Measurements from ENCODE around the gene ANKK1.

DNA sequence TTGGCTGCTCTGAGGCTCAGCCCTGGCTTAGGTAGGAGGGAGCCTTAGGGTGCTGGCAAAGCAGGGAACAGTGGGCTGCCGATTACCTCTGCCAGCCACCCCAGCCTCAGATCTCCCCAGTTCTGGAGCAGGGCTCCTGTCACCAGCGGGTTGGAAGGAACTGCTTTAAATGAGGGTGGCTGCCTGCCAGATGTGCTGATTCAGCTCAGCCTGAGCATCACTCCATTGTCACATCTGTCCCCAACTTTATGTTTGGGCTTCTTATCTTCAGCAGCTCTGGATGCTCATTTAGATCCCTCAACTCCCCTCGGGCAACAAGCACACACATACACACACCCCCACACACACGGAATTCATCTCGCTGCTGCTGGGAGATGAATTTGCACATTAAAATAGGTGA is 16.9 kb upstream of the ANKK1 start:
- no peak for TF ChIP-seq POLR2AphosphoS5 (IDR thresholded peaks at IDR 0.05; ENCODE audit: insufficient read depth in 1 of 2, low read depth in 1 of 2)
- TF ChIP-seq, protein P1, sequence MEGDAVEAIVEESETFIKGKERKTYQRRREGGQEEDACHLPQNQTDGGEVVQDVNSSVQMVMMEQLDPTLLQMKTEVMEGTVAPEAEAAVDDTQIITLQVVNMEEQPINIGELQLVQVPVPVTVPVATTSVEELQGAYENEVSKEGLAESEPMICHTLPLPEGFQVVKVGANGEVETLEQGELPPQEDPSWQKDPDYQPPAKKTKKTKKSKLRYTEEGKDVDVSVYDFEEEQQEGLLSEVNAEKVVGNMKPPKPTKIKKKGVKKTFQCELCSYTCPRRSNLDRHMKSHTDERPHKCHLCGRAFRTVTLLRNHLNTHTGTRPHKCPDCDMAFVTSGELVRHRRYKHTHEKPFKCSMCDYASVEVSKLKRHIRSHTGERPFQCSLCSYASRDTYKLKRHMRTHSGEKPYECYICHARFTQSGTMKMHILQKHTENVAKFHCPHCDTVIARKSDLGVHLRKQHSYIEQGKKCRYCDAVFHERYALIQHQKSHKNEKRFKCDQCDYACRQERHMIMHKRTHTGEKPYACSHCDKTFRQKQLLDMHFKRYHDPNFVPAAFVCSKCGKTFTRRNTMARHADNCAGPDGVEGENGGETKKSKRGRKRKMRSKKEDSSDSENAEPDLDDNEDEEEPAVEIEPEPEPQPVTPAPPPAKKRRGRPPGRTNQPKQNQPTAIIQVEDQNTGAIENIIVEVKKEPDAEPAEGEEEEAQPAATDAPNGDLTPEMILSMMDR (IDR thresholded peaks at IDR 0.05), result no peak

Measured in vagina (tissue), 2 donors.